CD4-positive, alpha-beta T cell treated with Interleukin-12 subunit alpha and Interleukin-12 subunit beta, for 1 hour (primary cell): ENCODE results near the gene PPP2R2B.

Experiments
- DNase-seq: peaks from one replicate; pipeline ENCODE4 v3.0.0-alpha.2; 2020

Gene PPP2R2B

GRCh38 chr5:146821732-146822131 lies 56.8 kb downstream of the PPP2R2B start:
- DNase-seq: no peak

GRCh38 chr5:146820987-146821386 lies 57.6 kb downstream of the PPP2R2B start:
- DNase-seq: no peak

- no peak for DNase-seq
Measured at GRCh38 chr5:146818822-146819221, 59.7 kb downstream of the PPP2R2B start.

GRCh38 chr5:146817973-146818372 lies 60.6 kb downstream of the PPP2R2B start:
- no peak for DNase-seq

GRCh38 chr5:146816775-146817387 lies 61.7 kb downstream of the PPP2R2B start:
- DNase-seq: no peak

GRCh38 chr5:146815411-146815810 lies 63.1 kb downstream of the PPP2R2B start:
- no peak for DNase-seq

- no peak for DNase-seq
Measured at GRCh38 chr5:146813346-146814157, 65.0 kb downstream of the PPP2R2B start.

- no peak for DNase-seq
Measured at GRCh38 chr5:146805081-146805480, 73.5 kb downstream of the PPP2R2B start.

GRCh38 chr5:146802945-146803522 lies 75.5 kb downstream of the PPP2R2B start:
- no peak for DNase-seq

- no peak for DNase-seq
Measured at GRCh38 chr5:146799671-146800070, 78.9 kb downstream of the PPP2R2B start.

- DNase-seq: no peak
Measured at GRCh38 chr5:146799231-146799630, 79.3 kb downstream of the PPP2R2B start.

- DNase-seq: no peak
Measured at GRCh38 chr5:146797658-146798057, 80.9 kb downstream of the PPP2R2B start.

- no peak for DNase-seq
Measured at GRCh38 chr5:146796911-146797310, 81.6 kb downstream of the PPP2R2B start.

- no peak for DNase-seq
Measured at GRCh38 chr5:146796144-146796543, 82.4 kb downstream of the PPP2R2B start.

- DNase-seq: no peak
Measured at GRCh38 chr5:146794326-146795029, 84.1 kb downstream of the PPP2R2B start.

GRCh38 chr5:146793709-146794108 lies 84.8 kb downstream of the PPP2R2B start:
- DNase-seq: no peak

- no peak for DNase-seq
Measured at GRCh38 chr5:146791471-146791870, 87.1 kb downstream of the PPP2R2B start.

GRCh38 chr5:146789712-146790653 lies 88.6 kb downstream of the PPP2R2B start:
- DNase-seq: no peak

- DNase-seq: no peak
Measured at GRCh38 chr5:146788898-146789297, 89.7 kb downstream of the PPP2R2B start.

GRCh38 chr5:146785065-146785464 lies 93.5 kb downstream of the PPP2R2B start:
- DNase-seq: no peak

- no peak for DNase-seq
Measured at GRCh38 chr5:146781157-146781556, 97.4 kb downstream of the PPP2R2B start.

GRCh38 chr5:146779211-146779869 lies 99.2 kb downstream of the PPP2R2B start:
- DNase-seq: no peak
